SK-N-SH (cell line): ENCODE measurements around the gene FAM222A. TPM values are rescaled to one million over a fixed set of nuclear protein-coding genes. Genes with fewer than 3 reads are reported as not detected.

Source experiments
- CTCF ChIA-PET: fragments of 300-600, 350-600 bp; formaldehyde crosslinking; extraction: SDS; loops from one replicate; lab custom pipeline; 2021; lab: Yijun Ruan, JAX
- POLR2A ChIA-PET: fragments of 350-600 bp; sonication (Branson Sonifier 250); formaldehyde crosslinking; extraction: SDS; loops from one replicate; lab custom pipeline; 2020; ENCODE audit warnings: antibody characterized with exemption, inconsistent platforms; lab: Yijun Ruan, JAX
- DNase-seq: peaks from one replicate; pipeline ENCODE4 v3.0.0; 2012
- H2AFZ ChIP-seq: fragments of 200-600 bp; sonication (generic); 2 replicates; pipeline ENCODE4 v1.8.1; 2016; ENCODE audit warnings: antibody characterized with exemption, mild to moderate bottlenecking, low read depth
- H3F3A ChIP-seq: fragments of 200-600 bp; sonication (generic); replicated peaks from 2 replicates; pipeline ENCODE3; 2016; ENCODE audit warnings: antibody characterized with exemption, mild to moderate bottlenecking; ENCODE audit not compliant: insufficient read depth
- H3K27ac ChIP-seq, 2 experiments: fragments of 200-500 bp in 1 of 2; fragments of 200-600 bp in 1 of 2; sonication (Bioruptor generic) in 1 of 2; sonication (generic), shearing (Covaris generic) in 1 of 2; 2 replicates each; pipeline versions ENCODE4 v1.5.1 to v1.6.1; 2014 to 2016; ENCODE audit warnings: low read depth in 2 of 2, inconsistent platforms in 1 of 2, low read length in 1 of 2, mild to moderate bottlenecking in 1 of 2, mixed read lengths in 1 of 2
- H3K27me3 ChIP-seq: fragments of 200-600 bp; sonication (generic), shearing (Covaris generic); 2 replicates; pipeline ENCODE4 v1.6.1; 2016; ENCODE audit warnings: mixed run types; ENCODE audit not compliant: insufficient read depth
- H3K36me3 ChIP-seq, 2 experiments: fragments of 200-500 bp in 1 of 2; fragments of 200-600 bp in 1 of 2; sonication (Bioruptor generic) in 1 of 2; sonication (generic) in 1 of 2; replicated peaks in 1 of 2; 2 replicates each; pipeline versions ENCODE3 to v1.5.1; 2014 to 2016; ENCODE audit warnings: low read length in 1 of 2, mild to moderate bottlenecking in 1 of 2; ENCODE audit not compliant: insufficient read depth in 2 of 2, control insufficient read depth in 1 of 2
- H3K4me1 ChIP-seq, 2 experiments: fragments of 200-500 bp in 1 of 2; fragments of 200-600 bp in 1 of 2; sonication (Bioruptor generic) in 1 of 2; sonication (generic), shearing (Covaris generic) in 1 of 2; 2 replicates each; pipeline versions ENCODE4 v1.5.1 to v1.6.1; 2014 to 2016; ENCODE audit warnings: low read depth in 1 of 2, low read length in 1 of 2, mixed run types in 1 of 2; ENCODE audit not compliant: insufficient read depth in 2 of 2, control insufficient read depth in 1 of 2
- H3K4me2 ChIP-seq: fragments of 200-600 bp; sonication (generic), shearing (Covaris generic); 2 replicates; pipeline ENCODE4 v1.6.1; 2017; ENCODE audit warnings: mixed run types
- H3K4me3 ChIP-seq, 2 experiments: fragments of 200-500 bp in 1 of 2; fragments of 200-600 bp in 1 of 2; sonication (Bioruptor generic) in 1 of 2; sonication (generic), shearing (Covaris generic) in 1 of 2; 2 replicates each; pipeline versions ENCODE4 v1.5.1 to v1.8.1; 2014 to 2016; ENCODE audit warnings: low read depth in 2 of 2, inconsistent platforms in 1 of 2, low read length in 1 of 2, mild to moderate bottlenecking in 1 of 2, mixed read lengths in 1 of 2, moderate library complexity in 1 of 2
- H3K79me2 ChIP-seq: fragments of 200-600 bp; sonication (generic); 2 replicates; pipeline ENCODE4 v1.8.1; 2017; ENCODE audit warnings: mild to moderate bottlenecking; ENCODE audit not compliant: insufficient read depth
- H3K9ac ChIP-seq: fragments of 200-600 bp; sonication (generic); 2 replicates; pipeline ENCODE4 v1.6.1; 2017; ENCODE audit warnings: mixed run types
- H3K9me2 ChIP-seq: fragments of 200-600 bp; sonication (generic); 2 replicates; pipeline ENCODE4 v1.6.1; 2017; ENCODE audit warnings: mixed run types
- H3K9me3 ChIP-seq: fragments of 200-600 bp; sonication (generic); 2 replicates; pipeline ENCODE4 v1.6.1; 2017; ENCODE audit warnings: mixed run types, mild to moderate bottlenecking, moderate library complexity
- H4K20me1 ChIP-seq: fragments of 200-600 bp; sonication (generic); 2 replicates; pipeline ENCODE4 v1.6.1; 2017; ENCODE audit warnings: mild to moderate bottlenecking, mixed run types; ENCODE audit not compliant: insufficient read depth
- FOXM1 ChIP-seq: IDR thresholded peaks from 2 replicates; pipeline ENCODE4 v1.4.0; 2012; ENCODE audit warnings: low read depth, mild to moderate bottlenecking
- GABPA ChIP-seq: IDR thresholded peaks from 2 replicates; pipeline ENCODE4 v1.4.0; 2012; ENCODE audit warnings: low read depth, mild to moderate bottlenecking
- GATA2 ChIP-seq: sonication (generic); formaldehyde crosslinking; IDR thresholded peaks from 2 replicates; pipeline ENCODE4 v1.5.0; 2020; ENCODE audit warnings: mild to moderate bottlenecking, missing genetic modification reagents
- JUND ChIP-seq: IDR thresholded peaks from 2 replicates; pipeline ENCODE4 v1.4.0; 2012
- MXI1 ChIP-seq: IDR thresholded peaks from 2 replicates; pipeline ENCODE4 v1.6.1; 2012; ENCODE audit warnings: mild to moderate bottlenecking, low read depth, low read length, improper control_type of control experiment
- NRF1 ChIP-seq: IDR thresholded peaks from 2 replicates; pipeline ENCODE4 v1.6.1; 2012; ENCODE audit warnings: low read depth, mild to moderate bottlenecking, low read length
- PBX3 ChIP-seq: IDR thresholded peaks from 2 replicates; pipeline ENCODE4; 2012
- RCOR1 ChIP-seq: fragments of 150-350 bp; IDR thresholded peaks from 2 replicates; pipeline ENCODE4 v1.6.1; 2017; ENCODE audit warnings: antibody characterized with exemption, low read length
- REST ChIP-seq: IDR thresholded peaks from 2 replicates; pipeline ENCODE4 v1.6.1; 2012; ENCODE audit warnings: mild to moderate bottlenecking, low read depth, low read length, moderate library complexity
- SIN3A ChIP-seq: IDR thresholded peaks from 2 replicates; pipeline ENCODE4 v1.6.1; 2012; ENCODE audit warnings: low read depth, mild to moderate bottlenecking, low read length, moderate library complexity, borderline replicate concordance
- TAF1 ChIP-seq: IDR thresholded peaks from 2 replicates; pipeline ENCODE4 v1.6.1; 2012; ENCODE audit warnings: low read depth, mild to moderate bottlenecking, low read length, moderate library complexity, borderline replicate concordance
- USF2 ChIP-seq: fragments of 150-350 bp; IDR thresholded peaks from 2 replicates; pipeline ENCODE4 v1.6.1; 2017; ENCODE audit warnings: antibody characterized with exemption, low read length, low read depth, borderline replicate concordance
- WGBS: methylation state at CpG from one replicate; pipeline ENCODE4 v1.1.6; 2017; ENCODE audit warnings: low lambda C conversion rate; 5-methylcytosine and 5-hydroxymethylcytosine counted together
- polyA plus RNA-seq, 3 experiments: library from polyadenylated mRNA; depleted of rRNA; stranded (reverse); fragments of >200 nt; gene quantifications; 2 replicates each; pipeline ENCODE4 v1.2.3, GENCODE V29; 2012

The FAM222A gene
- polyA plus RNA-seq, 1 of the 3 experiments (the other 2 are of a cell fraction): 1.6 TPM

- H3K4me2 ChIP-seq: no peak overlapping the region
- no peaks in the 10 kb centered on the region for H3F3A ChIP-seq
- peaks cover 0 to 90% of the 10 kb centered on the region in 2 experiments; a peak in 2 of 4 replicates for H3K4me1 ChIP-seq
- 44% methylated on average over 2 of the region's 4 CpGs for WGBS
- no peak overlapping the region for H3K9ac ChIP-seq
- H3K4me3 ChIP-seq: no peak overlapping the region
- no peak overlapping the region for H2AFZ ChIP-seq
- peak overlapping the region in 1 of 2 experiments; percentile 69; a peak in 2 of 4 replicates for H3K27ac ChIP-seq
- H3K9me3 ChIP-seq: no peaks in the 10 kb centered on the region
- H3K36me3 ChIP-seq: no peaks in the 10 kb centered on the region
- CTCF ChIA-PET: interaction anchor here (1.1 to 1.4 kb wide), 3 partner anchors 22 to 144 kb away, joined by 3 to 6 read pairs (median 3); no protein-coding TSS in a partner anchor
- peak; percentile 24 for DNase-seq
- POLR2A ChIA-PET: interaction anchor here (1.9 kb wide), 1 partner anchor 22 kb away, joined by 5 read pairs; no protein-coding TSS in a partner anchor
- TF ChIP-seq GATA2 (no peak), SIN3A (no peak), REST (no peak), JUND (no peak), TAF1 (no peak), NRF1 (no peak), MXI1 (no peak), USF2 (no peak), FOXM1 (no peak), PBX3 (no peak), RCOR1 (no peak), GABPA (no peak)
- H3K27me3 ChIP-seq: no peaks in the 10 kb centered on the region
- no peaks in the 10 kb centered on the region for H3K9me2 ChIP-seq
- no peaks in the 10 kb centered on the region for H3K79me2 ChIP-seq
- H4K20me1 ChIP-seq: no peaks in the 10 kb centered on the region
These were observed 27.8 kb downstream of the FAM222A start for GRCh38 chr12:109741286-109741969.
